Activated CD8-positive, alpha-beta T cell treated with anti-CD3 and anti-CD28 coated beads, Interleukin-2, amount 10 ng/mL, durations not matched to agents 7 days and 5 days (primary cell): Measurements from ENCODE around the gene TOMM22. TPM values are rescaled to one million over a fixed set of nuclear protein-coding genes. Genes with fewer than 3 reads are reported as not detected.

Experiments used
- ATAC-seq: fragments of 150-1000 bp; cut with Tn5 transposase; one replicate; pipeline ENCODE4 v1.10.0; 2021; ENCODE audit warnings: moderate library complexity
- CTCF ChIA-PET: fragments of 350-600 bp; sonication (Branson Sonifier 250); formaldehyde crosslinking; loops from one replicate; lab custom pipeline; 2021; ENCODE audit warnings: antibody characterized with exemption; lab: Charles Lee
- POLR2A ChIA-PET: fragments of 350-600 bp; sonication (Branson Sonifier 250); formaldehyde crosslinking; loops from one replicate; lab custom pipeline; 2021; ENCODE audit warnings: antibody characterized with exemption; lab: Charles Lee
- DNase-seq: peaks from one replicate; pipeline ENCODE4 v3.0.0-alpha.2; 2020
- H3K27ac Mint-ChIP-seq: one replicate; pipeline ENCODE4 v1.8.0; 2021; ENCODE audit warnings: mild to moderate bottlenecking, mixed read lengths
- H3K27me3 Mint-ChIP-seq: one replicate; pipeline ENCODE4 v1.8.0; 2021; ENCODE audit warnings: low read depth, mixed read lengths
- H3K36me3 Mint-ChIP-seq: one replicate; pipeline ENCODE4 v1.8.0; 2021; ENCODE audit warnings: low read depth, mixed read lengths
- H3K4me1 Mint-ChIP-seq: one replicate; pipeline ENCODE4 v1.8.0; 2021; ENCODE audit warnings: low read depth, mixed read lengths
- H3K4me3 Mint-ChIP-seq: one replicate; pipeline ENCODE4 v1.8.0; 2021; ENCODE audit warnings: mild to moderate bottlenecking, mixed read lengths
- H3K9me3 Mint-ChIP-seq: one replicate; pipeline ENCODE4 v1.8.0; 2022; ENCODE audit warnings: mixed read lengths; ENCODE audit not compliant: insufficient read depth
- total RNA-seq, 2 experiments: library from RNA; stranded (reverse); gene quantifications; one replicate each; pipeline ENCODE4 v1.2.3, GENCODE V29; 2021

Gene TOMM22
- total RNA-seq, 2 experiments from 2014 or later: 91.3 to 98.7 TPM

GRCh38 chr22:38697425-38698089, 15.8 kb downstream of the TOMM22 start:
- ATAC-seq (no peak), DNase-seq (no peak)
- peaks cover 55% of the 10 kb centered on the region for H3K4me1 Mint-ChIP-seq
- H3K27me3 Mint-ChIP-seq: no peaks in the 10 kb centered on the region
- H3K4me3 Mint-ChIP-seq: peak overlapping the region; percentile 92
- H3K36me3 Mint-ChIP-seq: peaks cover 53% of the 10 kb centered on the region
- H3K9me3 Mint-ChIP-seq: no peaks in the 10 kb centered on the region
- peak overlapping the region; percentile 84 for H3K27ac Mint-ChIP-seq
- POLR2A ChIA-PET: interaction anchor here (0.8 to 6.3 kb wide), 3 partner anchors 9 to 38 kb away, joined by 3 to 67 read pairs (median 3); partner anchors contain the start of gene TOMM22
- CTCF ChIA-PET: interaction anchor here (0.9 to 6.3 kb wide), 7 partner anchors 8 to 207 kb away, joined by 3 to 36 read pairs (median 3); partner anchors contain the start of genes GTPBP1 and TOMM22

GRCh38 chr22:38698407-38699094, 16.8 kb downstream of the TOMM22 start:
- no peak for DNase-seq
- ChIA-PET CTCF (interaction anchor here (1.0 to 6.3 kb wide), 7 partner anchors 8 to 646 kb away, joined by 3 to 36 read pairs (median 4); partner anchors contain the start of gene TOMM22), POLR2A (interaction anchor here (0.7 to 6.3 kb wide), 6 partner anchors 8 to 221 kb away, joined by 3 to 67 read pairs (median 3); partner anchors contain the start of genes CBY1 and TOMM22)
- H3K4me1 Mint-ChIP-seq: peaks cover 56% of the 10 kb centered on the region
- peak overlapping the region; percentile 92 for H3K4me3 Mint-ChIP-seq
- H3K36me3 Mint-ChIP-seq: peaks cover 48% of the 10 kb centered on the region
- H3K9me3 Mint-ChIP-seq: no peaks in the 10 kb centered on the region
- no peak for ATAC-seq
- no peaks in the 10 kb centered on the region for H3K27me3 Mint-ChIP-seq
- H3K27ac Mint-ChIP-seq: peak overlapping the region; percentile 97

- Mint-ChIP-seq H3K9me3 (no peaks in the 10 kb centered on the region), H3K27me3 (no peaks in the 10 kb centered on the region), H3K4me3 (peak overlapping the region; percentile 92), H3K36me3 (peaks cover 47% of the 10 kb centered on the region), H3K27ac (peak overlapping the region; percentile 97), H3K4me1 (peaks cover 58% of the 10 kb centered on the region)
- ChIA-PET CTCF (interaction anchor here (1.0 to 6.3 kb wide), 6 partner anchors 8 to 647 kb away, joined by 3 to 36 read pairs (median 4); partner anchors contain the start of gene TOMM22), POLR2A (interaction anchor here (0.7 to 6.3 kb wide), 4 partner anchors 16 to 221 kb away, joined by 3 to 67 read pairs (median 4); partner anchors contain the start of genes CBY1 and TOMM22)
- no peak for DNase-seq
- ATAC-seq: no peak
Measured at GRCh38 chr22:38699143-38699542, 17.4 kb downstream of the TOMM22 start.

GRCh38 chr22:38699784-38700183, 18.0 kb downstream of the TOMM22 start:
- H3K9me3 Mint-ChIP-seq: no peaks in the 10 kb centered on the region
- ATAC-seq: no peak
- DNase-seq: no peak

GRCh38 chr22:38700270-38700788, 18.6 kb downstream of the TOMM22 start:
- H3K27me3 Mint-ChIP-seq: no peaks in the 10 kb centered on the region
- ATAC-seq: peak; percentile 28
- ChIA-PET CTCF (interaction anchor here (1.3 to 6.3 kb wide), 4 partner anchors 19 to 648 kb away, joined by 4 to 36 read pairs (median 4); partner anchors contain the start of gene TOMM22), POLR2A (interaction anchor here (1.1 to 6.3 kb wide), 2 partner anchors 17 to 50 kb away, joined by 3 to 67 read pairs; partner anchors contain the start of gene TOMM22)
- peak overlapping the region; percentile 92 for H3K4me3 Mint-ChIP-seq
- no peaks in the 10 kb centered on the region for H3K9me3 Mint-ChIP-seq
- no peak for DNase-seq
- H3K27ac Mint-ChIP-seq: peak overlapping the region; percentile 97
- peaks cover 37% of the 10 kb centered on the region for H3K36me3 Mint-ChIP-seq
- H3K4me1 Mint-ChIP-seq: peaks cover 59% of the 10 kb centered on the region

More at GRCh38 chr22:38699784-38700183, 18.0 kb downstream of the TOMM22 start:
- ChIA-PET CTCF (interaction anchor here (1.3 to 6.3 kb wide), 4 partner anchors 18 to 647 kb away, joined by 4 to 36 read pairs (median 4); partner anchors contain the start of gene TOMM22), POLR2A (interaction anchor here (0.7 to 6.3 kb wide), 3 partner anchors 17 to 222 kb away, joined by 4 to 67 read pairs (median 4); partner anchors contain the start of gene TOMM22)
- Mint-ChIP-seq H3K27ac (peak overlapping the region; percentile 97), H3K27me3 (no peaks in the 10 kb centered on the region), H3K4me3 (peak overlapping the region; percentile 92), H3K4me1 (peaks cover 60% of the 10 kb centered on the region), H3K36me3 (peaks cover 43% of the 10 kb centered on the region)

GRCh38 chr22:38700789-38701628, 19.3 kb downstream of the TOMM22 start, which contains the start of gene JOSD1:
TSS of gene JOSD1 (minus strand) at chr22:38700943. CDS start at chr22:38699987, 956 bp downstream.
- H3K27ac Mint-ChIP-seq: peak within 1 kb of the TSS; percentile 99
- H3K4me1 Mint-ChIP-seq: peaks cover 59% of the 10 kb centered on the region
- ATAC-seq: peak; percentile 31
- no peaks in the 10 kb centered on the region for H3K27me3 Mint-ChIP-seq
- H3K36me3 Mint-ChIP-seq: peaks cover 37% of the 10 kb centered on the region
- CTCF ChIA-PET: interaction anchor here (6.3 kb wide), 1 partner anchor 19 kb away, joined by 36 read pairs; the partner anchor contains the start of gene TOMM22
- DNase-seq: peak; percentile 97
- no peaks in the 10 kb centered on the region for H3K9me3 Mint-ChIP-seq
- POLR2A ChIA-PET: interaction anchor here (0.8 to 6.3 kb wide), 3 partner anchors 18 to 398 kb away, joined by 3 to 67 read pairs (median 3); partner anchors contain the start of gene TOMM22
- peak within 1 kb of the TSS; percentile 92 for H3K4me3 Mint-ChIP-seq

GRCh38 chr22:38704654-38705234, 23.0 kb downstream of the TOMM22 start:
- peaks cover 49% of the 10 kb centered on the region for H3K4me1 Mint-ChIP-seq
- CTCF ChIA-PET: interaction anchor here (1.4 to 6.1 kb wide), 3 partner anchors 13 to 30 kb away, joined by 4 to 48 read pairs (median 5); no protein-coding TSS in a partner anchor
- H3K27ac Mint-ChIP-seq: peak overlapping the region; percentile 96
- H3K36me3 Mint-ChIP-seq: peaks cover 26% of the 10 kb centered on the region
- no peaks in the 10 kb centered on the region for H3K27me3 Mint-ChIP-seq
- H3K9me3 Mint-ChIP-seq: no peaks in the 10 kb centered on the region
- H3K4me3 Mint-ChIP-seq: peak overlapping the region; percentile 93
- DNase-seq (no peak), ATAC-seq (no peak)
- POLR2A ChIA-PET: interaction anchor here (1.4 to 2.6 kb wide), 2 partner anchors 30 to 384 kb away, joined by 4 to 10 read pairs; no protein-coding TSS in a partner anchor

- Mint-ChIP-seq H3K27ac (peak within 1 kb of the TSS; percentile 96), H3K36me3 (peaks cover 27% of the 10 kb centered on the region), H3K27me3 (no peaks in the 10 kb centered on the region), H3K9me3 (no peaks in the 10 kb centered on the region), H3K4me1 (peaks cover 47% of the 10 kb centered on the region), H3K4me3 (peak within 1 kb of the TSS; percentile 93)
- CTCF ChIA-PET: interaction anchor here (1.0 to 6.1 kb wide), 9 partner anchors 9 to 165 kb away, joined by 4 to 48 read pairs (median 7); partner anchors contain the start of gene TOMM22
- ATAC-seq: peak; percentile 86
- peak; percentile 99 for DNase-seq
- POLR2A ChIA-PET: interaction anchor here (0.9 to 2.6 kb wide), 5 partner anchors 30 to 384 kb away, joined by 3 to 10 read pairs (median 4); no protein-coding TSS in a partner anchor
Measured at GRCh38 chr22:38705235-38706100, 23.7 kb downstream of the TOMM22 start, which contains the start of gene GTPBP1. TSS of gene GTPBP1 (plus strand) at chr22:38705944. CDS start at chr22:38705956, 12 bp downstream.
